22Rv1 (cell line): ENCODE results near the gene MYORG.

Experiments used
- H3K27ac ChIP-seq: fragments of 450-650 bp; 2 replicates; pipeline ENCODE4 v1.5.1; 2017
- CTCF ChIP-seq: fragments of 450-650 bp; IDR thresholded peaks from 2 replicates; pipeline ENCODE4 v1.5.1; 2017; ENCODE audit warnings: mild to moderate bottlenecking
- ZFX ChIP-seq: fragments of 450-650 bp; IDR thresholded peaks from 2 replicates; pipeline ENCODE4 v1.6.1; 2017; ENCODE audit warnings: antibody characterized with exemption, borderline replicate concordance

The MYORG gene

GRCh38 chr9:34376596-34377403 is at the start of gene MYORG:
TSS of gene MYORG (minus strand) at chr9:34376898. CDS start at chr9:34372943, 3,955 bp downstream.
- peak within 1 kb of the TSS; percentile 89 for H3K27ac ChIP-seq
- TF ChIP-seq CTCF (no peak), ZFX (no peak)

GRCh38 chr9:34419716-34420504 is 43.2 kb upstream of the MYORG start:
- no peak overlapping the region for H3K27ac ChIP-seq
- TF ChIP-seq CTCF: no peak
- TF ChIP-seq ZFX: no peak

- no peak for TF ChIP-seq ZFX
- no peak for TF ChIP-seq CTCF
Measured at GRCh38 chr9:34417734-34418133, 41.0 kb upstream of the MYORG start.

GRCh38 chr9:34413231-34413852 is 36.6 kb upstream of the MYORG start:
- TF ChIP-seq CTCF: no peak
- no peak for TF ChIP-seq ZFX

More at GRCh38 chr9:34417734-34418133, 41.0 kb upstream of the MYORG start:
- H3K27ac ChIP-seq: no peak overlapping the region

GRCh38 chr9:34412336-34412735 is 35.6 kb upstream of the MYORG start:
- no peak overlapping the region for H3K27ac ChIP-seq
- no peak for TF ChIP-seq CTCF
- no peak for TF ChIP-seq ZFX

More at GRCh38 chr9:34413231-34413852, 36.6 kb upstream of the MYORG start:
- no peak overlapping the region for H3K27ac ChIP-seq

GRCh38 chr9:34409154-34409553 is 32.5 kb upstream of the MYORG start:
- TF ChIP-seq CTCF: no peak
- no peak for TF ChIP-seq ZFX
- H3K27ac ChIP-seq: no peak overlapping the region
